ENCODE measurements around the gene DHX15. TPM values are rescaled to one million over a fixed set of nuclear protein-coding genes. Genes with fewer than 3 reads are reported as not detected.
A peak's percentile ranks its signal among the peaks of the same experiment; 100 is the strongest.

The DHX15 gene
- total and polyA plus RNA-seq, 2 of the 13 experiments (the other 11 are each of a cell fraction or from before 2014, with no cell fraction given), result 92.9 to 165 TPM

- TF ChIP-seq REXO4 (CRISPR knock-in tag; IDR thresholded peaks at IDR 0.05; ENCODE audit: borderline replicate concordance), result no peak
- TF ChIP-seq ZNF274 (CRISPR knock-in tag; IDR thresholded peaks at IDR 0.05), result no peak
Measured at GRCh38 chr4:24599275-24599674, 14.9 kb upstream of the DHX15 start (continued).

GRCh38 chr4:24598025-24598424 lies 13.7 kb upstream of the DHX15 start:
- peak; percentile 60 for DNase-seq (ENCODE audit: low spot score)
- Histone ChIP-seq H3K79me2 (ENCODE audit: insufficient read depth, low read length) (no peaks in the 10 kb centered on the region), H3K27me3 (ENCODE audit: control insufficient read depth in 1 of 2, insufficient read depth in 2 of 2, low read length in 2 of 2) (no peaks in the 10 kb centered on the region), H3K4me1 (ENCODE audit: insufficient read depth, low read length) (peaks cover 47% of the 10 kb centered on the region), H3K36me3 (replicated peaks in 1 of 2; ENCODE audit: control insufficient read depth in 1 of 2, insufficient read depth in 2 of 2, low read length in 2 of 2) (no peaks in the 10 kb centered on the region; a peak in 1 of 5 replicates), H3K4me3 (replicated peaks in 1 of 3; ENCODE audit: insufficient read depth in 1 of 3, low read depth in 2 of 3, low read length in 3 of 3) (no peak overlapping the region), H3K9ac (ENCODE audit: insufficient read depth, low read depth, low read length) (peak overlapping the region; percentile 31; the same call in 1 of the 2 replicates), H3K9me3 (ENCODE audit: low read length) (no peaks in the 10 kb centered on the region), H3K27ac (ENCODE audit: extremely low read length, insufficient read depth, low read length) (no peak overlapping the region), H3K4me2 (ENCODE audit: low read depth, low read length) (peak overlapping the region; percentile 46), H4K20me1 (ENCODE audit: insufficient read depth, low read length) (no peaks in the 10 kb centered on the region), H2AFZ (ENCODE audit: low read length) (no peak overlapping the region)
- intact Hi-C loops (cut with micrococcal nuclease; ENCODE audit: unreplicated experiment), result no loop called here
- no peak for FAIRE-seq
- in situ Hi-C loops (cut with HindIII; ENCODE audit: extremely low pct_ligation_motif_present, low pct_unique_long_range_greater_than_20kb), result loop anchor here (25.0 kb wide), 1 partner anchor 711 kb away; the partner anchor contains the start of gene PPARGC1A
- WGBS (ENCODE audit: low lambda C conversion rate), result 8% methylated on average over 8 of the region's 8 CpGs
- BruUV-seq (replicated peaks), result no TSS peak
- peak; percentile 58; the same call in 1 of the 2 replicates for TF ChIP-seq RFX1 (IDR thresholded peaks at IDR 0.05)
- TF ChIP-seq RFX3 (CRISPR knock-in tag; IDR thresholded peaks at IDR 0.05), result peak; percentile 69
- no peak for TF ChIP-seq HHEX (CRISPR knock-in tag; IDR thresholded peaks at IDR 0.05)
- ATAC-seq, result peak; percentile 44
- ChIA-PET CTCF (ENCODE audit: low intra/inter-chr PET ratio, low total read pairs) (no interaction called here), POLR2A (interaction anchor here (1.0 kb wide), 1 partner anchor 14 kb away, joined by 3 read pairs; the partner anchor contains the start of gene DHX15)

GRCh38 chr4:24595659-24596058 lies 11.3 kb upstream of the DHX15 start:
- intact Hi-C loops (cut with micrococcal nuclease; ENCODE audit: unreplicated experiment), result loop anchor here (1.0 kb wide), 1 partner anchor 12 kb away; no protein-coding TSS in a partner anchor
- no peaks in the 10 kb centered on the region for H3K9me3 ChIP-seq (ENCODE audit: low read length)
- H3K4me1 ChIP-seq (ENCODE audit: insufficient read depth, low read length), result peaks cover 47% of the 10 kb centered on the region
- H3K9ac ChIP-seq (ENCODE audit: insufficient read depth, low read depth, low read length), result no peak overlapping the region
- POLR2A ChIA-PET, result interaction anchor here (2.4 kb wide), 1 partner anchor 11 kb away, joined by 19 read pairs; the partner anchor contains the start of gene DHX15
- DNase-seq (ENCODE audit: low spot score) (peak; percentile 33), FAIRE-seq (no peak), ATAC-seq (no peak)
- no peaks in the 10 kb centered on the region for H4K20me1 ChIP-seq (ENCODE audit: insufficient read depth, low read length)
- H3K79me2 ChIP-seq (ENCODE audit: insufficient read depth, low read length), result no peaks in the 10 kb centered on the region
- no peaks in the 10 kb centered on the region for H3K27me3 ChIP-seq (ENCODE audit: control insufficient read depth in 1 of 2, insufficient read depth in 2 of 2, low read length in 2 of 2)
- no TSS peak for BruUV-seq (replicated peaks)
- in situ Hi-C loops (cut with HindIII; ENCODE audit: extremely low pct_ligation_motif_present, low pct_unique_long_range_greater_than_20kb), result loop anchor here (25.0 kb wide), 1 partner anchor 708 kb away; the partner anchor contains the start of gene PPARGC1A
- no peak overlapping the region for H3K4me3 ChIP-seq (replicated peaks in 1 of 3; ENCODE audit: insufficient read depth in 1 of 3, low read depth in 2 of 3, low read length in 3 of 3)
- CTCF ChIA-PET (ENCODE audit: low intra/inter-chr PET ratio, low total read pairs), result no interaction called here
- TF ChIP-seq FOSL2 (CRISPR knock-in tag; IDR thresholded peaks at IDR 0.05) (0 out of 2 replicates have a peak, but pooled peaks have one; percentile 19), RFXANK (CRISPR knock-in tag; IDR thresholded peaks at IDR 0.05) (no peak)
- H3K4me2 ChIP-seq (ENCODE audit: low read depth, low read length), result peak overlapping the region; percentile 50; the same call in 1 of the 2 replicates
- H2AFZ ChIP-seq (ENCODE audit: low read length), result no peak overlapping the region
- no peak overlapping the region for H3K27ac ChIP-seq (ENCODE audit: extremely low read length, insufficient read depth, low read length)
- WGBS (ENCODE audit: low lambda C conversion rate), result 7% methylated on average over 2 of the region's 2 CpGs
- no peaks in the 10 kb centered on the region for H3K36me3 ChIP-seq (replicated peaks in 1 of 2; ENCODE audit: control insufficient read depth in 1 of 2, insufficient read depth in 2 of 2, low read length in 2 of 2)

All from HepG2 (cell line).